Dendritic cell treated with granulocyte-macrophage colony-stimulating factor and Interleukin-4, amounts not matched to agents 40 ng/mL and 50 ng/mL, for 4 days (primary cell): ENCODE measurements around the gene TEDDM1.

Source experiments
- H3K27ac Mint-ChIP-seq: one replicate; pipeline ENCODE4 v1.8.0; 2022; ENCODE audit warnings: mild to moderate bottlenecking, mixed read lengths
- H3K27me3 Mint-ChIP-seq: one replicate; pipeline ENCODE4 v1.8.0; 2022; ENCODE audit warnings: mild to moderate bottlenecking, mixed read lengths
- H3K36me3 Mint-ChIP-seq: one replicate; pipeline ENCODE4 v1.8.0; 2022; ENCODE audit warnings: low read depth, mixed read lengths
- H3K4me1 Mint-ChIP-seq: one replicate; pipeline ENCODE4 v1.8.0; 2022; ENCODE audit warnings: low read depth, mixed read lengths
- H3K4me3 Mint-ChIP-seq: one replicate; pipeline ENCODE4 v1.8.0; 2022; ENCODE audit warnings: mild to moderate bottlenecking, moderate library complexity, mixed read lengths
- H3K9me3 Mint-ChIP-seq: one replicate; pipeline ENCODE4 v1.8.0; 2022; ENCODE audit warnings: mixed read lengths
- intact Hi-C: fragments of 100-400 bp; cut with micrococcal nuclease; formaldehyde crosslinking; loops from one replicate; pipeline ENCODE4 v1.15.0; 2022

Gene TEDDM1

GRCh38 chr1:182394055-182394775, 6.3 kb downstream of the TEDDM1 start:
- Mint-ChIP-seq H3K9me3 (no peaks in the 10 kb centered on the region), H3K27ac (peak overlapping the region; percentile 100), H3K27me3 (peaks cover 2% of the 10 kb centered on the region), H3K36me3 (peaks cover 24% of the 10 kb centered on the region), H3K4me3 (peak overlapping the region; percentile 9), H3K4me1 (peaks cover 49% of the 10 kb centered on the region)
- intact Hi-C loops, result loop anchor here (5.0 kb wide), 2 partner anchors 198 to 393 kb away; partner anchors contain the start of gene NPL

GRCh38 chr1:182392050-182393028, 8.1 kb downstream of the TEDDM1 start:
- peaks cover 68% of the 10 kb centered on the region for H3K4me1 Mint-ChIP-seq
- intact Hi-C loops, result loop anchor here (5.0 kb wide), 2 partner anchors 200 to 395 kb away; partner anchors contain the start of gene NPL

GRCh38 chr1:182391362-182392049, 9.0 kb downstream of the TEDDM1 start, which contains the start of gene GLUL:
Gene GLUL, minus strand, starts transcription at chr1:182391790. Its CDS starts 3,053 bp downstream, at chr1:182388737.
- H3K4me1 Mint-ChIP-seq, result peaks cover 68% of the 10 kb centered on the region
- H3K4me3 Mint-ChIP-seq, result peak within 1 kb of the TSS; percentile 100
- H3K9me3 Mint-ChIP-seq, result no peaks in the 10 kb centered on the region
- peak within 1 kb of the TSS; percentile 100 for H3K27ac Mint-ChIP-seq
- intact Hi-C loops, result loop anchor here (1.0 to 5.0 kb wide), 3 partner anchors 201 to 396 kb away; partner anchors contain the start of gene NPL
- H3K27me3 Mint-ChIP-seq, result no peaks in the 10 kb centered on the region
- H3K36me3 Mint-ChIP-seq, result peaks cover 51% of the 10 kb centered on the region

More at GRCh38 chr1:182392050-182393028, 8.1 kb downstream of the TEDDM1 start:
- Mint-ChIP-seq H3K4me3 (peak overlapping the region; percentile 100), H3K27me3 (peaks cover under 1% of the 10 kb centered on the region), H3K27ac (peak overlapping the region; percentile 100), H3K9me3 (no peaks in the 10 kb centered on the region), H3K36me3 (peaks cover 43% of the 10 kb centered on the region)

- Mint-ChIP-seq H3K27ac (peak overlapping the region; percentile 100), H3K36me3 (peaks cover 56% of the 10 kb centered on the region), H3K27me3 (no peaks in the 10 kb centered on the region), H3K4me1 (peaks cover 69% of the 10 kb centered on the region), H3K4me3 (peak overlapping the region; percentile 100), H3K9me3 (no peaks in the 10 kb centered on the region)
- intact Hi-C loops, result loop anchor here (1.0 to 5.0 kb wide), 3 partner anchors 201 to 396 kb away; partner anchors contain the start of gene NPL
Measured at GRCh38 chr1:182391028-182391361, 9.5 kb downstream of the TEDDM1 start.

GRCh38 chr1:182389619-182390047, 10.8 kb downstream of the TEDDM1 start:
- H3K9me3 Mint-ChIP-seq, result no peaks in the 10 kb centered on the region
- intact Hi-C loops, result loop anchor here (5.0 kb wide), 2 partner anchors 203 to 398 kb away; partner anchors contain the start of gene NPL
- H3K27ac Mint-ChIP-seq, result peak overlapping the region; percentile 100
- H3K36me3 Mint-ChIP-seq, result peaks cover 70% of the 10 kb centered on the region
- peaks cover 69% of the 10 kb centered on the region for H3K4me1 Mint-ChIP-seq
- peak overlapping the region; percentile 100 for H3K4me3 Mint-ChIP-seq
- H3K27me3 Mint-ChIP-seq, result no peaks in the 10 kb centered on the region

GRCh38 chr1:182388392-182389134, 11.9 kb downstream of the TEDDM1 start:
- H3K27me3 Mint-ChIP-seq, result no peaks in the 10 kb centered on the region
- H3K4me3 Mint-ChIP-seq, result peak overlapping the region; percentile 100

GRCh38 chr1:182387566-182387965, 12.9 kb downstream of the TEDDM1 start:
- Mint-ChIP-seq H3K36me3 (peaks cover 91% of the 10 kb centered on the region), H3K4me1 (peaks cover 57% of the 10 kb centered on the region), H3K27me3 (no peaks in the 10 kb centered on the region), H3K27ac (no peak overlapping the region), H3K4me3 (peak overlapping the region; percentile 100), H3K9me3 (no peaks in the 10 kb centered on the region)
- intact Hi-C loops, result no loop called here

More at GRCh38 chr1:182388392-182389134, 11.9 kb downstream of the TEDDM1 start:
- intact Hi-C loops, result no loop called here
- Mint-ChIP-seq H3K27ac (no peak overlapping the region), H3K36me3 (peaks cover 81% of the 10 kb centered on the region), H3K4me1 (peaks cover 65% of the 10 kb centered on the region), H3K9me3 (no peaks in the 10 kb centered on the region)

GRCh38 chr1:182386980-182387379, 13.5 kb downstream of the TEDDM1 start:
- peaks cover 96% of the 10 kb centered on the region for H3K36me3 Mint-ChIP-seq
- no peaks in the 10 kb centered on the region for H3K9me3 Mint-ChIP-seq

GRCh38 chr1:182385885-182386853, 14.3 kb downstream of the TEDDM1 start:
- intact Hi-C loops, result no loop called here
- no peak overlapping the region for H3K27ac Mint-ChIP-seq
- H3K36me3 Mint-ChIP-seq, result peaks cover 99% of the 10 kb centered on the region

More at GRCh38 chr1:182386980-182387379, 13.5 kb downstream of the TEDDM1 start:
- Mint-ChIP-seq H3K4me3 (no peak overlapping the region), H3K27ac (no peak overlapping the region), H3K4me1 (peaks cover 61% of the 10 kb centered on the region), H3K27me3 (no peaks in the 10 kb centered on the region)
- intact Hi-C loops, result no loop called here

GRCh38 chr1:182384387-182384960, 16.0 kb downstream of the TEDDM1 start:
- H3K27ac Mint-ChIP-seq, result no peak overlapping the region
- H3K4me1 Mint-ChIP-seq, result peaks cover 67% of the 10 kb centered on the region
- H3K4me3 Mint-ChIP-seq, result no peak overlapping the region
- H3K36me3 Mint-ChIP-seq, result peaks cover 82% of the 10 kb centered on the region
- intact Hi-C loops, result no loop called here
- H3K27me3 Mint-ChIP-seq, result no peaks in the 10 kb centered on the region
- no peaks in the 10 kb centered on the region for H3K9me3 Mint-ChIP-seq

More at GRCh38 chr1:182385885-182386853, 14.3 kb downstream of the TEDDM1 start:
- Mint-ChIP-seq H3K27me3 (no peaks in the 10 kb centered on the region), H3K9me3 (no peaks in the 10 kb centered on the region), H3K4me3 (no peak overlapping the region), H3K4me1 (peaks cover 67% of the 10 kb centered on the region)

- intact Hi-C loops, result no loop called here
- Mint-ChIP-seq H3K9me3 (no peaks in the 10 kb centered on the region), H3K27ac (no peak overlapping the region), H3K36me3 (peaks cover 77% of the 10 kb centered on the region), H3K4me3 (no peak overlapping the region), H3K27me3 (no peaks in the 10 kb centered on the region), H3K4me1 (peaks cover 61% of the 10 kb centered on the region)
Measured at GRCh38 chr1:182383934-182384333, 16.5 kb downstream of the TEDDM1 start.
